NT2/D1 (cell line): ENCODE measurements around the gene MCTP1.

Experiments
- SUZ12 ChIP-seq: IDR thresholded peaks from 2 replicates; pipeline ENCODE4 v1.6.1; 2011; ENCODE audit not compliant: insufficient read length, insufficient read depth; ENCODE audit errors: extremely low read depth
- YY1 ChIP-seq: IDR thresholded peaks from 2 replicates; pipeline ENCODE4 v1.6.1; 2011; ENCODE audit not compliant: insufficient read length, insufficient read depth
- ZNF274 ChIP-seq: IDR thresholded peaks from 2 replicates; pipeline ENCODE4 v1.6.1; 2011; ENCODE audit warnings: mild to moderate bottlenecking, low read depth, low read length

- TF ChIP-seq YY1 (no peak), ZNF274 (no peak), SUZ12 (peak; percentile 34)
Observed at GRCh38 chr5:95285409-95285755, 488 bp upstream of the MCTP1 start.
